Measurements from ENCODE around the gene DNAJB8.

The DNAJB8 gene

DNA sequence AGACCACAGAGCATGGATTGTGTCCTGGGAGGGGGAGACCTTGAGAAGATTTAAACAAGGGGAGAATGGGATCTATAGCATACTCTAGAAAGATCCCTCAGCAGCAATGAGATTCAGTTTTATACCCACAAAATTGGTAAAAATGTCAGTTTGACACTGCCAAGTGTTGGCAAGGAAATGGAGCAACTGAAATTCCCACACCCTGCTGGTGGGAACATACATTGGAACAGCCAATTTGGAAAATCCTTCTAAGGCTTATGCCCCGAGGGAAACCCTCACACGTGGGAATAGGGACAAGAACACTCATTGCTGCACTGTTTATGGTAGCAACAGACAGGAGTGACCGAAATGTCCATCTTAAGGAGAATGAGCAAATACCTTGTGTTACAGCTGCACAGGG lies 5.0 kb upstream of the DNAJB8 start:
- TF ChIP-seq, protein P1, sequence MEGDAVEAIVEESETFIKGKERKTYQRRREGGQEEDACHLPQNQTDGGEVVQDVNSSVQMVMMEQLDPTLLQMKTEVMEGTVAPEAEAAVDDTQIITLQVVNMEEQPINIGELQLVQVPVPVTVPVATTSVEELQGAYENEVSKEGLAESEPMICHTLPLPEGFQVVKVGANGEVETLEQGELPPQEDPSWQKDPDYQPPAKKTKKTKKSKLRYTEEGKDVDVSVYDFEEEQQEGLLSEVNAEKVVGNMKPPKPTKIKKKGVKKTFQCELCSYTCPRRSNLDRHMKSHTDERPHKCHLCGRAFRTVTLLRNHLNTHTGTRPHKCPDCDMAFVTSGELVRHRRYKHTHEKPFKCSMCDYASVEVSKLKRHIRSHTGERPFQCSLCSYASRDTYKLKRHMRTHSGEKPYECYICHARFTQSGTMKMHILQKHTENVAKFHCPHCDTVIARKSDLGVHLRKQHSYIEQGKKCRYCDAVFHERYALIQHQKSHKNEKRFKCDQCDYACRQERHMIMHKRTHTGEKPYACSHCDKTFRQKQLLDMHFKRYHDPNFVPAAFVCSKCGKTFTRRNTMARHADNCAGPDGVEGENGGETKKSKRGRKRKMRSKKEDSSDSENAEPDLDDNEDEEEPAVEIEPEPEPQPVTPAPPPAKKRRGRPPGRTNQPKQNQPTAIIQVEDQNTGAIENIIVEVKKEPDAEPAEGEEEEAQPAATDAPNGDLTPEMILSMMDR (conservative IDR thresholded peaks at IDR 0.05; ENCODE audit: low read depth, low read length): no peak
- no peak for DNase-seq (ENCODE audit: low read depth)
- H3K4me3 ChIP-seq (ENCODE audit: low read length): no peak overlapping the region

DNA sequence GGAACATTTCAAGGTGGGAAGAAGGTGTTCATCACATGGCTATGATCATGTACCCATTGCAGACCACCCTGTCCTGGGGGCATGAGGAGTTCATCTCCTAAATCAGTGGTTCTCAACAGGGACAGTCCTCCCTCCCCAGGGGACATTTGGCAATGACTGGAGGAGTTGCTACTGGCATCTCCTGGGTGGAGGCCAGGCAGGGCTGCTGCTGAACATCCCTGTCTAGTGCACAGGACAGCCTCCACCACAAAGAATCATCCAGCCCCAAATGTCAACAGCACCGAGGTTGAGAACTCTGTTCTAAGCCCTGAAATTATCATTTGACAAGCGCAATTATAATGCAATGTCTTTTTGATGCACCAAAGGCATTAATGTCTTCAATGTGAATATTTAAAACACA lies 4.4 kb upstream of the DNAJB8 start:
- no peak for DNase-seq (ENCODE audit: low read depth)
- TF ChIP-seq, protein P1 (conservative IDR thresholded peaks at IDR 0.05; ENCODE audit: low read depth, low read length): no peak
- H3K4me3 ChIP-seq (ENCODE audit: low read length): no peak overlapping the region

DNA sequence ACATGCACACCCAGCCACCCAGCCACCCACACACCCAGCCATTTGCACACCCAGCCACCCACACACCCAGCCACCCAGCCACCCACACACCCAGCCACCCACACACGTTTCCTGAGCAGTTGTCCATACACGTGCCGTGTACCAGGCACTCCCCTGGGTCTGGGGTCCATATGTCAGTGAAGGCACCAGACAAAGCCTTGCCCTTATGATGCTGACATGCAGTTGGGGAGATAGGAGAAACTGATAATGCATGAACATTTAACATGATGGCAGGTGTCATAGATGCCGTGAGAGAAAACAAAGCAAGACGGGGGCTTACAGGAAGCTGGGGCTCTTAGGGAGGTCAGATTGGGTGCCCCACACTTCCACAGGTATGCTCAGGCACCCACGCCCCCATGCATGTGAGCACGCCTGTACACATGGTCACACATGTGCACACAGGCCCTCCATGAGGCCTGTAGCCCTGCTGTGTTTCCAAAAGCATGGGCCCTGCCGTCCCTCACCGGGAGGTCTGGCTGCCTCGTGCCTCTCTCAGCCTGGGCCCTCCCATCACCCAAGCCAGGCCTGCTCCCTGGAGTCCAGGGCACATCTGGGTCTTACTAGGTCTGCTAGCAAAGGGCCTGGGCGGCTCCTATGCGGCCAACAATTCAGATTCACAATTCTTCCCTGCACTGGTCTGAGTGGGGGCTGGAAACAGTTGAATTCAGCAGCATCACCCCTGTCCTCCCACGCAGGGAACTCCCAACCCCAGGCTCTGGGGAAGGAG lies 3.6 kb upstream of the DNAJB8 start:
- TF ChIP-seq, protein P1 (conservative IDR thresholded peaks at IDR 0.05; ENCODE audit: low read depth, low read length): no peak
- no peak overlapping the region for H3K4me3 ChIP-seq (ENCODE audit: low read length)
- no peak for DNase-seq (ENCODE audit: low read depth)

DNA sequence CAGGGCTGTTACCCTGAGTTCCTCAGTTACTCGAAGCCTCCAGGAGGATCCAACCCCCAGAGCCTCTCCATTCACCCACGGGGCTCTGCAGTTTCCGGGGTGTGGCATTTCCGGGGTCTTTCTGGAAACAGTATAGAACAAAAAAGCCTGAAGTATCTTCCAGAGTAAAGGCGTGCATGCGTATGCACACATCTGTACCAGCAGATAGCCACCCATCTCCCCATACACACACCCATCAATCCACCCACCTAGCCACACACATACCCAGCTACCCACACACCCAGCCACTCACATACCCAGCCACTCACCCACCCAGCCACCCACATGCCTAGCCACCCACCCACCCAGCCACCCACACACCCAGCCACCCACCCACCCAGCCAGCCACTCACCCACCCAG lies 2.9 kb upstream of the DNAJB8 start:
- TF ChIP-seq, protein P1 (conservative IDR thresholded peaks at IDR 0.05; ENCODE audit: low read depth, low read length): no peak
- no peak overlapping the region for H3K4me3 ChIP-seq (ENCODE audit: low read length)
- no peak for DNase-seq (ENCODE audit: low read depth)

DNA sequence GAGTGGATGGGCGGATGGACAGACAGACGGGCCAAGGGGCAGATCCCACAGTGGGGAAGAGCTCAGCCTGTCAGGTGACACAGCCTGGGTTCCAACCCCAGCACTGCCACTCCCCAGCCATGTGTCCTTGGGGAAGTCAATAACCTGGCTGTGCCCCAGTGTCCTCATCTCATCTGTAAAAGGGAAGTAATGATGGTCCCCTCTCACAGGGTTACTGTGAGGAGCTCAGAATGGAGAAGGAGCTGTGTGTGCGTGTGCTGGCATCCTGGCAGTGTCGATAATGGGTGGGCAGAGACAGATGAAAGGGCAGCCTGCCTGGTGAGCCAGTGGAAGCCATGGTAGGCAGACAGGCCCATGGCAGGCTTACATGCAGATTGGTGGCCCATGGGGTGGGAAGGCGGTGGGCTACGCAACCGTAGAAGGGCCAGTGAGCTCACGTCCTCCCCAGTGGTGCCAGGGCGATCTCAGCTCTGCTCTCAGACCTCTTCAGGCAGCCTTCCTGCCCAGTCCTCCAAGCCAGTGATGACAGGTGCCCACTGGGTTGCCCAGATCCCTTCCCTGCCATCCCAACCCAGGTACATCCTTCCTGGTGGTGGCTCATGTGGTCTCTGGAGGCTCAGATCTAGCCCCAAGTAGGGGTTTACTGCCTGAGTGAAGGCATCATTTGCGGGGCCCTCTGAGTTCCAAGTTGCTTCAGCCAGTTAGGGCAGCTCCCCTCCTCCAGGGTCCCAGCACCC lies 2.3 kb upstream of the DNAJB8 start:
- TF ChIP-seq, protein P1 (conservative IDR thresholded peaks at IDR 0.05; ENCODE audit: low read depth, low read length): no peak
- no peak overlapping the region for H3K4me3 ChIP-seq (ENCODE audit: low read length)
- DNase-seq (ENCODE audit: low read depth): no peak

DNA sequence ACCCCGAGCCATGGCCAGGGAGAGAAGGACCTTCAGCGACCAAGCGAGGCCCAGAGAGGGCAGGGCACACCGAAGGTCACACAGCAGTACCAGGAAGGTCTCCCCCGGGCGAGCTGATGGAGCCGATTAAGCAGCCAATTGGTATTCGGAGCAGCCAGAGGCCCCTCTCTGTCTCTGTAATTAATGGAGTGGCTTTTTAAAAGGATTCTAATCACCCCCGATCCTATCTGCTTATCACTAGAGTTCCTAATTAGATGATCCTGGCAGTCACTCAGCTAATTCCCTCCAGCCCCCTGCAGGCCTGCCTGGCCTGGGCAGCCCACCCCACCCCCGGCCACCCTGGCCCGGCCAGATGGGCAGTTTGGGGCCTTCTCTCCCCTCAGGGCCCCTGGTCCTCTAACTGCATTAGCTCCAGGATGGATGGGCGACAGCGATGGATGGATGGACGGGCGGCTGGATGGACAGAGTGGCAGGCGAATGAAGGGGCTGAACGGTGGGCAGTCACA lies 1.6 kb upstream of the DNAJB8 start:
- no peak overlapping the region for H3K4me3 ChIP-seq (ENCODE audit: low read length)
- DNase-seq (ENCODE audit: low read depth): no peak
- TF ChIP-seq, protein P1 (conservative IDR thresholded peaks at IDR 0.05; ENCODE audit: low read depth, low read length): no peak

Measured in retinal pigment epithelial cell (primary cell).